GM18517 (cell line): Measurements from ENCODE around the gene SNW1.
A peak's percentile ranks its signal among the peaks of the same experiment; 100 is the strongest.
"Not testable (repeated sequence)": the region's sequence is repeated elsewhere in the genome, so short reads cannot be mapped to it uniquely, and the experiment has no call there.

ENCODE experiments used
- ATAC-seq: cut with Tn5 transposase; IDR thresholded peaks from one replicate; pipeline ENCODE4 v1.9.1; 2021; ENCODE audit warnings: mild to moderate bottlenecking, moderate library complexity; ENCODE audit not compliant: unreplicated experiment

SNW1 gene

DNA sequence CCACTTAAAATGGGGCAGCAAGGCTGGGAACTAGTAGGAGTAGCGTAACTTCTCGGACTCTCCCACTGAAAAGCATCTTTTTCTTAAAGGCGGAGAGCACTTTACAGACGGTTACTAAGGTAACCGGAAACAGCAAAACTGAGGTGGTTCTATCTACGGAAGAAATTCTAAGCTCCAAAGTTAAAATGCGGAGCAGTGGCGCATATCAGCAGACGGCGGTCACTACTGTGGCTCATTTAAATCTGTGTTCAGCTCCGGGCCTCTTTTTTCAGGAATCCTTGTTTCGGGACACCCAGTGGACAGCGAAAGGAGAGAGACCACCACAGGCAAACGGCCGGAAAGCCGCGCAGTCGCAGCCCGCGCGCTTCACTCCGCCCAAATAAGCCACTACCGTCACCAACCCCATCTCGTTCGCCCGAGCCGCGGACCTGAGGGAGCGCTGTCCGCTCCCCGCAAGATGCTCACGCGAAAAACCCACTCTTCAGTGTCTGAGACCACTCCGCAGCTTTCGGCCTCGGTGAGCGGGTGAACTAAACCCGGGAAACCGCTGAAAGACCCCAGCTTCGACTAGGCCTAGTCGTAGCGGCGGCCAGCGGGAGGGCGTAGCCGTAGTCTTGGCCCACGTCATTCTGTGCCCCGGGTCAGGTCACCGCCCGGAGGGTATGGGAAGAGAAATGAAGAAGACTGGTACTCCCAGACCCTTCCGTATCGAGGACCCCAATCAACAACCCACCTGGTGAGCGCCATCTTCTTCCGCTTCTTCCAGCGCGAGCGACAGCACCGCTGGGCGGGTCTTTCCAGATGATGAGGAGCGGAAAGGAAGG lies at the start of gene SNW1:
Gene SNW1, minus strand, starts transcription at position 776 of the 824 bp plus-strand sequence. Its CDS starts 29 bp downstream, at position 747.
- peak; percentile 95 for ATAC-seq

DNA sequence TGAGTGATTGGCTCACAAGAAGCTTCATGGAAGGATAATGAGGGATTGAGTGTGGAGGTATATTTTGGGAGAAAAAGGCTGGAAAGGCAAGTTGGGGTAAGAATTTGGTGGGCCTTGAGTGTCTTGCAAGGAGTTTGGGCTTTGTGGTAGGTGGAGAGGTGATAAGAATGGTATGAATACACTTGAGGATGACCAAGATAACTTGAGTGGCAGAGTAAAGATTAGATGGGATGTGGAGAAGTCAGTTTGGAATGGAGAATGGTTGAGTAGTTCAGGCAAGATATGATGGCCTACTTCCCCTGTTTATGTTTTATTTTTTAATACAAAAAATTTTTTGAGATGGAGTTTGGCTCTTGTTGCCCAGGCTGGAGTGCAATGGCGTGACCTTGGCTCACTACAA lies 48.1 kb upstream of the SNW1 start:
- ATAC-seq = no peak

GRCh38 chr14:77808250-77808649 lies 47.3 kb upstream of the SNW1 start:
- ATAC-seq = no peak

DNA sequence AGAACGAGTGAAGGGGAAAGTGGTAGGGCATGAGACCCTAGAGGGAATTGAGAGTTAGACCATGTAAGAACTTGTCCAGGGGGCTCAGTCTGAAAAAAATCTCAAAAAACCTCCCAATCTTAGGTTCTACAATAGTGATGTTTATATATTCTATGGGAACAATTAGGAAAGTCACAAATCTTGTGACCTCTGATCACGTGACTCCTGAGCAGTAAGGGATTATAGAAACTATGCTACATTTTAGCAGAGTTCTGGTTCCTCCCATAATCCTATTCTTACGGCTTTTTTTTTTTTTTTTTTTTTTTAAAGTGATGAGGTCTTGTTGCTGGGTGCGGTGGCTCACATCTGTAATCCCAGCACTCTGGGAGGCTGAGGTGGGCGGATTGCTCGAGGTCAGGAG lies 44.8 kb upstream of the SNW1 start:
- no peak for ATAC-seq

GRCh38 chr14:77804592-77804991 lies 43.6 kb upstream of the SNW1 start:
- ATAC-seq = no peak

GRCh38 chr14:77800814-77801213 lies 39.9 kb upstream of the SNW1 start:
- no peak for ATAC-seq

DNA sequence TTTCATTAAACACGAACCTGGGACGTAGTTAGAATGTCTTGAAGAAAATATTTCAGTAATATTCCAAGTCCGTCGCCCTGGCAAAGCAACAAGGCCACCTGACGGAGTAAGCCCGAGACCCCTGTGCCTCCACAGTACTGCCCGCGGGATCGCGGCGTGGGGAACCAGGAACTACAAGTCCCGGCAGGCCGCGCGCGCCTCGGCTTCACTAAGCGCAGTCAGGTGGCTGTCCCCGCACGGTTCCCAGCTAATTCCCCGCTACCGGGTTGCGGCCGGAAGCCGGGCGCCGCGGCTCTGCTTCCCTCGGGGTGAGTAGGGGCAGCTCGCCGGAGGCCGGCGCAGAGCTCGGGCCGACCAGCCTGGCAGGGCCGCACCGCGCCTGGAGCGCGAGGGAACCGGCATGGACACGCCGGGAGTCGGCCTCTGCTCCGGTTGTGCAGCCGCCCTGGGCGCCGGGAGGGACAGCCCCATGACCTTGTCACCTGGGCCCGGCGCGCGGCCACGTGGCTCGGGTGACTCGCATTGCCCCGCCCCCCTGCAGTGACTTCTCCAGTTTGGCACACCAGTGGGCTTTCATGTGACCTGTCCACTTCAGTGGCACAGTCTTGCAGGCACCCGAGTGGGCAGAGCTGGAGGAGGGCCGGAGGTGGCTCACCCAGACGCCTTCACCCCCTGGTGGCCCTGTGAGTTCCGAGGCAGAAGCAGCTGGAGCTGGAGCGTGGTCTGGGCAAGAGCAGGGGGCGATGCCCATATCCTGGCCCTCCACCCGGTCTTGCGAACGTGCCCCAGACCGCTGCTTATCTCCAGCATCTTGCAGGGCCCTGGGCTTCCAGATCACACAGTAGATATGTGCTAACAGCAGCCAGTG lies 39.1 kb upstream of the SNW1 start, which contains the start of gene ADCK1:
Gene ADCK1, plus strand, starts transcription at position 247 of the 868 bp plus-strand sequence. CDS start 18,870 bp downstream, outside the sequence.
- ATAC-seq = peak; percentile 91

DNA sequence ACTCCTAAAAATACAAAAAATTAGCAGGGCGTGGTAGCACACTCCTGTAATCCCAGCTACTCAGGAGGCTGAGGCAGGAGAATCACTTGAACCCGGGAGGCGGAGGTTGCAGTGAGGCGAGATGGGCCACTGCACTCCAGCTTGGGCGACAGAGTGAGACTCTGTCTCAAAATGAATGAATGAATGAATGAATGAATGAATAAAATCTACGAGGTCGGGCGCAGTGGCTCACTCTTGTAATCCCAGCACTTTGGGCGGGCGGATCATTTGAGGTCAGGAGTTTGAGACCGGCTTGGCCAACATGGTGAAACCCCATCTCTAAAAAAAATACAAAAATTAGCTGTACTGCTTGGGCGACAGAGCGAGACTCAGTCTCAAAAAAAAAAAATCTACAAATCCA lies 38.5 kb upstream of the SNW1 start:
- ATAC-seq = not testable (repeated sequence)

DNA sequence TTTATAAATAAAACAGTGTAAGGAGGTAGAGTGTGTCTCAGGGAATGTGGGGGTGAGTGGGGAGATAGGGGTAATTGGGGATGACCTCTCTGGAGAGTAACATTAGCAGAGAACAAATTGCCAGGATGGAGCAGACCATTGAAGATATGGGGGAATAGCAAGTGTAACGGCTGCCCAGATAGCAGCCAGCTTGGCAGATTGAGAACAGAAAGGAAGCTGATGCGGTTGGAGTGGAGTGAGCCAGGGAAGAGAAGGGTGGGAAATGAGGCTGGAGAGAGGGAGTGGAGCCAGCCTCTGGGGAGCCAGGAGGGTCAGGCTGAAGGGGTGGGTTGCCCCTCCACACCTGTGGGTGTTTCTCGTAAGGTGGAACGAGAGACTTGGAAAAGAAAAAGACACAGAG lies 33.4 kb upstream of the SNW1 start:
- ATAC-seq = no peak

DNA sequence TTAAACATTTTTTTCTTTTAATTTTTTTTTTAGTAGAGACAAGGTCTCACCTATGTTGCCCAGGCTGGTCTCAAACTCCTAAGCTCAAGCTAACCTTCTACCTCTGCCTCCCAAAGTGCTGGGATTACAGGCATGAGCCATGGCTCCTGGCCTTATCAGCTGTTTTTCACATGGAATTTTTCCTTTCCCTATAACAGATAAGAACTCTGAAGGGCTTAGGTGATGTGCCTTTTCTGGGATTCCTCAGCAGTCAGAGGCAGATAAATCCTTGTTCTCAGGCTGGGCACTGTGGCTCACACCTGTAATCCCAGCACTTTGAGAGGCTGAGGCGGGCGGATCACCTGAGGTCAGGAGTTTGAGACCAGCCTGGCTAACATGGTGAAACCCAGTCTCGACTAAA lies 32.3 kb upstream of the SNW1 start:
- not testable (repeated sequence) for ATAC-seq

- no peak for ATAC-seq
Observed at GRCh38 chr14:77791225-77791600, 30.3 kb upstream of the SNW1 start.

DNA sequence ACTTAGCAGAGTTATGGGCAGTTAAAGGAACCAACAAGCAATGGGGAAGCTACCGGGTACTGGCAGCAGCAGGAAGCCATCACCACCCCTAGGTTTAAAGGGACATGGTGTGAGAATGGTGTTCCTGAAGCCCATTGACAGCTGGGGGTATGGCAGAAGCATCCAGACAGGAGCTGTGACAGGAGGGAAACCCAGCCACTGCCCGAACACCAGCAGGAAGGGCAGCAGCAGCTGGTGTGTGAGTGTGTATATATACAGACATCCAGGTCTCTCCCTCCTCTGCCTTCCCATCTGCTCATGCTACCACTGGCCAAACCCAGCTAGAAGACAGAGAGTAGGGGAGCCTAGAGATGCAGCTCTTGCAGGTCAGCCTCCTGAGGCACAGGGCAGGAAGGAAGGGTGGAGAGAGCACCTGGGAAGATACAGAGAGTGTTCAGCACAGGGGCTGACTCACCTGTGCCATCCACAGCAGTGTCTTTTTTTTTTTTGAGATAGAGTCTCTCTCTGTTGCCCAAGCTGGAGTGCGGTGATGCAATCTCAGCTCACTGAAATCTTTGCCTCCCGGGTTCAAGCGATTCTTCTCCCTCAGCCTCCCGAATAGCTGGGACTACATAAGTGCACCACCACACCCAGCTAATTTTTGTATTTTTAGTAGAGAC lies 29.7 kb upstream of the SNW1 start:
- no peak for ATAC-seq

DNA sequence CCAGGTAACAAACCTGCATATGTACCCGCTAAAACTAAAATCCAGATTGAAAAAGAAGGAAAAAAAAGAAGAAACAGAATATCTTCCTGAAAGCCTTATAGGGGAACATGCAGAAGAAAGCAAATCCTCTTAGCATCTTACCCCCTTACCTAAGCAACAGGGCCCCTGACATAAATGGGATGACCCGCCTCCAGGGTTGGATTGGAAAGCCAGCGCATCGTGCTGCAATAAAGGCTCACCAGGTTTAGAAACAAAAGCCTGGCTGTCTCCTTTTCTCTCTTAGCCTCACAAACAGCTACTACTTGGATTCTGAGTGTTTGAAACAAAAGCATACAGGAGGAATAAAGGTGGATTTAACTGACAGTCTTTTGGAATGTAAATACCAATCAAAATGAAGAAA lies 25.2 kb upstream of the SNW1 start:
- ATAC-seq = no peak

- ATAC-seq = no peak
Observed at GRCh38 chr14:77782202-77782601, 21.2 kb upstream of the SNW1 start.

GRCh38 chr14:77773966-77774365 lies 13.0 kb upstream of the SNW1 start:
- not testable (repeated sequence) for ATAC-seq

GRCh38 chr14:77768442-77769069 lies 7.6 kb upstream of the SNW1 start:
- ATAC-seq = not testable (repeated sequence)

GRCh38 chr14:77763978-77764377 lies 3.0 kb upstream of the SNW1 start:
- ATAC-seq = no peak

DNA sequence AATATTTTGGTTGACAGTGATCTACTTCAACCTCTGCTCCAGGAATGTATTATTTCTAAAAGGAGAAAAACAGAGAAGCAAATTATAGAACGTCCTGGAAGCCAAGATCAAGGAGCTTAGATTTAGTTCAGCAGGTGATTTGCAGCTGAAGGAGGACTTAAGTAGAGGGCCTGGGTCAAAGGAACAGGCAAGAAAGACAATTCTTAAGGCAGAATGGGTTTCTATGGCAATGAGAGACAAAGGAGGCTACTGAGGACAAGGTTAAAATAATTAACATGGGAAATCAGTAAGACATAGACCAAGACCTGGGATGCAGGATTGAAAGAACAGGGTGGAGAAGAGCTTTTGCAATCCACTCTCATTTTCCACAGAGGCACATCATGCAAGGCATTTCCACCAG lies 2.4 kb upstream of the SNW1 start:
- ATAC-seq = no peak

- ATAC-seq = peak; percentile 34
Observed at GRCh38 chr14:77761205-77761931, 412 bp upstream of the SNW1 start.
